GM23338 (cell line): ENCODE results near the gene IL5RA. TPM values are rescaled to one million over a fixed set of nuclear protein-coding genes. Genes with fewer than 3 reads are reported as not detected.

Experiments used
- ATAC-seq: fragments of 200-7000 bp; cut with Tn5 transposase; 3 replicates; pipeline ENCODE4 v1.9.1; 2020
- DNase-seq: peaks from one replicate; pipeline ENCODE4 v3.0.0-alpha.2; 2015; ENCODE audit warnings: low spot score
- H2AFZ ChIP-seq: fragments of 200-600 bp; sonication (generic); 2 replicates; pipeline ENCODE4 v1.8.0; 2016; ENCODE audit warnings: antibody characterized with exemption, mild to moderate bottlenecking, moderate library complexity
- H3F3A ChIP-seq: fragments of 200-600 bp; sonication (generic); replicated peaks from 2 replicates; pipeline ENCODE4 v1.8.0; 2017; ENCODE audit warnings: antibody characterized with exemption, mixed run types, low read depth
- H3K27ac ChIP-seq: fragments of 200-600 bp; sonication (generic); 2 replicates; pipeline ENCODE4 v1.6.1; 2016; ENCODE audit warnings: low read depth
- H3K27me3 ChIP-seq: fragments of 200-600 bp; sonication (generic); 2 replicates; pipeline ENCODE4 v1.8.0; 2016; ENCODE audit warnings: mild to moderate bottlenecking, mixed run types, moderate library complexity; ENCODE audit not compliant: insufficient read depth
- H3K36me3 ChIP-seq: fragments of 200-600 bp; sonication (generic); 2 replicates; pipeline ENCODE4 v1.8.0; 2016; ENCODE audit warnings: mild to moderate bottlenecking; ENCODE audit not compliant: insufficient read depth
- H3K4me1 ChIP-seq: fragments of 200-600 bp; sonication (generic); 2 replicates; pipeline ENCODE4 v1.8.0; 2016; ENCODE audit warnings: mild to moderate bottlenecking, moderate library complexity; ENCODE audit not compliant: insufficient read depth
- H3K4me2 ChIP-seq: fragments of 200-600 bp; sonication (generic); 2 replicates; pipeline ENCODE4 v1.7.1; 2017; ENCODE audit warnings: mixed run types
- H3K4me3 ChIP-seq: fragments of 200-600 bp; sonication (generic); 2 replicates; pipeline ENCODE4 v1.6.1; 2016; ENCODE audit warnings: mixed run types
- H3K79me2 ChIP-seq: fragments of 200-600 bp; sonication (generic); replicated peaks from 2 replicates; pipeline ENCODE4 v1.8.0; 2017; ENCODE audit warnings: mild to moderate bottlenecking; ENCODE audit not compliant: insufficient read depth
- H3K9me2 ChIP-seq: fragments of 200-600 bp; sonication (generic); 2 replicates; pipeline ENCODE4 v1.8.0; 2017; ENCODE audit not compliant: insufficient read depth
- H4K20me1 ChIP-seq: fragments of 200-600 bp; sonication (generic); replicated peaks from 2 replicates; pipeline ENCODE4 v1.8.0; 2017; ENCODE audit warnings: mild to moderate bottlenecking; ENCODE audit not compliant: insufficient read depth
- H3K27ac Mint-ChIP-seq: 2 replicates; pipeline ENCODE4 v1.8.0; 2020; ENCODE audit warnings: inconsistent platforms, mild to moderate bottlenecking, moderate library complexity, mixed read lengths
- H3K27me3 Mint-ChIP-seq: 3 replicates; pipeline ENCODE4 v1.8.0; 2022; ENCODE audit warnings: low read depth, mild to moderate bottlenecking, moderate library complexity, mixed read lengths, inconsistent platforms; ENCODE audit not compliant: insufficient read depth, poor library complexity
- H3K36me3 Mint-ChIP-seq: 3 replicates; pipeline ENCODE4 v1.8.0; 2021; ENCODE audit warnings: low read depth, mild to moderate bottlenecking, inconsistent platforms, moderate library complexity, mixed read lengths
- H3K4me1 Mint-ChIP-seq: 3 replicates; pipeline ENCODE4 v1.8.0; 2020; ENCODE audit warnings: mild to moderate bottlenecking, inconsistent platforms, mixed read lengths
- H3K4me3 Mint-ChIP-seq: 3 replicates; pipeline ENCODE4 v1.8.0; 2021; ENCODE audit warnings: moderate library complexity, mild to moderate bottlenecking, inconsistent platforms, mixed read lengths
- H3K9me3 Mint-ChIP-seq: 3 replicates; pipeline ENCODE4 v1.8.0; 2020; ENCODE audit warnings: moderate library complexity, mild to moderate bottlenecking, inconsistent platforms, mixed read lengths
- CREB1 ChIP-seq: fragments of 250-450 bp; sonication (Bioruptor Pico); IDR thresholded peaks from 2 replicates; pipeline ENCODE4 v1.5.0; 2020; ENCODE audit warnings: low read depth, mild to moderate bottlenecking, moderate library complexity
- CTCF ChIP-seq, 2 experiments: fragments of 200-600 bp in 1 of 2; sonication (generic) in 1 of 2; conservative IDR thresholded peaks; 2 replicates each; pipeline versions ENCODE4 v1.5.1 to v1.6.1; 2016 to 2017; ENCODE audit warnings: antibody characterized with exemption in 2 of 2, low read depth in 2 of 2, mild to moderate bottlenecking in 2 of 2, moderate library complexity in 1 of 2
- EZH2phosphoT487 ChIP-seq: fragments of 200-600 bp; sonication (generic); IDR thresholded peaks from one replicate; pipeline ENCODE4 v1.8.1; 2018; ENCODE audit warnings: antibody characterized with exemption; ENCODE audit not compliant: unreplicated experiment
- JUNB ChIP-seq: IDR thresholded peaks from one replicate; pipeline ENCODE4 v1.6.1; 2016; ENCODE audit warnings: antibody characterized with exemption; ENCODE audit not compliant: unreplicated experiment
- NANOG ChIP-seq: IDR thresholded peaks from 2 replicates; pipeline ENCODE4 v1.6.1; 2016; ENCODE audit warnings: antibody characterized with exemption, borderline replicate concordance
- POLR2AphosphoS5 ChIP-seq: IDR thresholded peaks from 2 replicates; pipeline ENCODE4 v1.6.1; 2016; ENCODE audit warnings: antibody characterized with exemption, low read depth
- STAT1 ChIP-seq: IDR thresholded peaks from one replicate; pipeline ENCODE4 v1.6.1; 2016; ENCODE audit warnings: antibody characterized with exemption; ENCODE audit not compliant: unreplicated experiment
- ZNF114 ChIP-seq: fragments of 250-450 bp; sonication (Bioruptor Pico); IDR thresholded peaks from 2 replicates; pipeline ENCODE4 v1.5.0; 2020; ENCODE audit warnings: mild to moderate bottlenecking, moderate library complexity
- ZNF331 ChIP-seq: fragments of 250-450 bp; sonication (Bioruptor Pico); IDR thresholded peaks from 2 replicates; pipeline ENCODE4 v1.5.0; 2020; ENCODE audit warnings: low read depth, mild to moderate bottlenecking, moderate library complexity
- ZNF462 ChIP-seq: fragments of 250-450 bp; sonication (Bioruptor Pico); IDR thresholded peaks from 2 replicates; pipeline ENCODE4 v1.5.0; 2020; ENCODE audit warnings: mild to moderate bottlenecking, moderate library complexity
- polyA plus RNA-seq: library from polyadenylated mRNA; unstranded; fragments of >200 nt; fragmentation: Nextera tagmentation; extraction: Ambion mirVana; gene quantifications from 2 replicates; pipeline ENCODE4 v1.2.1, GENCODE V29; 2016
- total RNA-seq: library from RNA; depleted of rRNA; stranded (reverse); fragments of >200 nt; shearing (Covaris generic); gene quantifications from 2 replicates; pipeline ENCODE4 v1.2.3, GENCODE V29; 2014

Gene IL5RA
- total and polyA plus RNA-seq, 2 experiments from 2014 or later: 0.31 TPM; not detected in 1

GRCh38 chr3:3027976-3028567 lies 82.1 kb downstream of the IL5RA start:
- Histone ChIP-seq H3K4me2 (no peak overlapping the region), H3K4me3 (no peak overlapping the region), H4K20me1 (no peaks in the 10 kb centered on the region), H3F3A (no peaks in the 10 kb centered on the region), H3K27ac (no peak overlapping the region), H3K4me1 (peaks cover 18% of the 10 kb centered on the region), H3K27me3 (no peaks in the 10 kb centered on the region), H3K79me2 (no peaks in the 10 kb centered on the region), H3K36me3 (no peaks in the 10 kb centered on the region), H3K9me2 (no peaks in the 10 kb centered on the region), H2AFZ (no peak overlapping the region)
- DNase-seq: no peak
- H3K27ac Mint-ChIP-seq: no peak overlapping the region
- ATAC-seq: no peak
- TF ChIP-seq NANOG (no peak), STAT1 (no peak), CTCF (conservative IDR thresholded peaks at IDR 0.05; ENCODE audit: low read depth in 2 of 2) (no peak), ZNF114 (CRISPR knock-in tag) (no peak), EZH2phosphoT487 (no peak), CREB1 (CRISPR knock-in tag) (no peak)
- H3K36me3 Mint-ChIP-seq: peaks cover 34% of the 10 kb centered on the region; the same call in 2 of the 3 replicates
- peaks cover 96% of the 10 kb centered on the region for H3K9me3 Mint-ChIP-seq
- no peaks in the 10 kb centered on the region for H3K4me1 Mint-ChIP-seq
- no peak overlapping the region for H3K4me3 Mint-ChIP-seq
- H3K27me3 Mint-ChIP-seq: no peaks in the 10 kb centered on the region

GRCh38 chr3:3023111-3023745 lies 86.9 kb downstream of the IL5RA start:
- no peak overlapping the region for H2AFZ ChIP-seq
- no peak for TF ChIP-seq POLR2AphosphoS5
- TF ChIP-seq ZNF462 (CRISPR knock-in tag): no peak
- no peak for TF ChIP-seq ZNF331 (CRISPR knock-in tag)
- no peak for TF ChIP-seq CREB1 (CRISPR knock-in tag)
- no peak for TF ChIP-seq JUNB

More at GRCh38 chr3:3023111-3023745, 86.9 kb downstream of the IL5RA start:
- DNase-seq (no peak), ATAC-seq (no peak)
- no peaks in the 10 kb centered on the region for H3K4me1 Mint-ChIP-seq
- no peaks in the 10 kb centered on the region for H3K79me2 ChIP-seq
- no peaks in the 10 kb centered on the region for H3K9me2 ChIP-seq
- H3K4me1 ChIP-seq: peaks cover 19% of the 10 kb centered on the region
- H3K4me3 Mint-ChIP-seq: no peak overlapping the region
- H3K27ac ChIP-seq: no peak overlapping the region
- no peak overlapping the region for H3K4me2 ChIP-seq
- no peak overlapping the region for H3K4me3 ChIP-seq
- no peaks in the 10 kb centered on the region for H3K36me3 ChIP-seq
- H3K36me3 Mint-ChIP-seq: peaks cover 13% of the 10 kb centered on the region; the same call in 1 of the 3 replicates
- H4K20me1 ChIP-seq: no peaks in the 10 kb centered on the region
- no peaks in the 10 kb centered on the region for H3K27me3 ChIP-seq
- H3K27me3 Mint-ChIP-seq: no peaks in the 10 kb centered on the region
- H3K27ac Mint-ChIP-seq: no peak overlapping the region
- no peaks in the 10 kb centered on the region for H3F3A ChIP-seq
- peaks cover 88% of the 10 kb centered on the region for H3K9me3 Mint-ChIP-seq
